ENCODE measurements around the gene NDFIP1. TPM values are rescaled to one million over a fixed set of nuclear protein-coding genes. Genes with fewer than 3 reads are reported as not detected.
"Not testable (repeated sequence)": the region's sequence is repeated elsewhere in the genome, so short reads cannot be mapped to it uniquely, and the experiment has no call there.

NDFIP1 gene
- total RNA-seq, 3 donors from 2014 or later, result 115 to 135 (median 117) TPM

GRCh38 chr5:142152384-142152732 is 43.8 kb downstream of the NDFIP1 start:
- Histone ChIP-seq H3K4me3 (no peak overlapping the region), H3K4me1 (no peaks in the 10 kb centered on the region), H3K27ac (no peak overlapping the region), H3K36me3 (peaks cover 1% of the 10 kb centered on the region), H3K9me3 (no peaks in the 10 kb centered on the region), H3K27me3 (no peaks in the 10 kb centered on the region)
- TF ChIP-seq POLR2A (IDR thresholded peaks at IDR 0.05) (no peak), CTCF (IDR thresholded peaks at IDR 0.05) (no peak), POLR2AphosphoS5 (IDR thresholded peaks at IDR 0.05) (no peak)
- DNase-seq (ENCODE audit: low spot score in 2 of 2), result no peak
- intact Hi-C loops (cut with DNase I; ENCODE audit: low total_unique reads), result no loop called here

GRCh38 chr5:142153674-142154448 is 45.3 kb downstream of the NDFIP1 start:
- H3K36me3 ChIP-seq, result no peaks in the 10 kb centered on the region
- TF ChIP-seq CTCF (IDR thresholded peaks at IDR 0.05) (no peak), POLR2AphosphoS5 (IDR thresholded peaks at IDR 0.05) (no peak), POLR2A (IDR thresholded peaks at IDR 0.05) (no peak)
- intact Hi-C loops (cut with DNase I; ENCODE audit: low total_unique reads), result no loop called here
- H3K27ac ChIP-seq, result no peak overlapping the region
- H3K9me3 ChIP-seq, result no peaks in the 10 kb centered on the region
- H3K4me1 ChIP-seq, result no peaks in the 10 kb centered on the region
- no peak for DNase-seq (ENCODE audit: low spot score in 2 of 2)
- H3K27me3 ChIP-seq, result no peaks in the 10 kb centered on the region
- no peak overlapping the region for H3K4me3 ChIP-seq

DNA sequence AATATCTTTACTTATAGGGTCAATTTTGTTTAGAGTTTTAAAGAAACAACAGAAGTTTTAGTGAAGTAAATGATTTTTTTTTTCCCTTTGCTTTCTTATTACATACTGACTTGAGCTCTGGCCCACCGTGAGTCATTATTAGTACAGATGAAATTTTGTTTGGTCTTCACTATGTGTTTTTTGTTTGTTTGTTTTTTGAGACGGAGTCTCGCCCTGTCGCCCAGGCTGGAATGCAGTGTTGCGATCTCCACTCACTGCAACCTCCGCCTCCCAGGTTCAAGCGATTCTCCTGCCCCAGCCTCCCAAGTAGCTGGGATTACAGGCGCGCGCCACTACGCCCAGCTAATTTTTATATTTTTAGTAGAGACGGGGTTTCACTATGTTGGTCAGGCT is 45.9 kb downstream of the NDFIP1 start:
- H3K4me1 ChIP-seq; H3K36me3 ChIP-seq; H3K4me3 ChIP-seq; intact Hi-C loops (cut with DNase I; ENCODE audit: low total_unique reads); H3K9me3 ChIP-seq; H3K27ac ChIP-seq; H3K27me3 ChIP-seq; DNase-seq (ENCODE audit: low spot score in 2 of 2): not testable (repeated sequence)

- H3K27me3 ChIP-seq, result no peaks in the 10 kb centered on the region
- no peaks in the 10 kb centered on the region for H3K36me3 ChIP-seq
- H3K4me3 ChIP-seq, result no peak overlapping the region
- H3K27ac ChIP-seq, result no peak overlapping the region
- intact Hi-C loops (cut with DNase I; ENCODE audit: low total_unique reads), result no loop called here
- H3K9me3 ChIP-seq, result no peaks in the 10 kb centered on the region
- H3K4me1 ChIP-seq, result no peaks in the 10 kb centered on the region
- no peak for DNase-seq (ENCODE audit: low spot score in 2 of 2)
- TF ChIP-seq POLR2A (IDR thresholded peaks at IDR 0.05) (no peak), CTCF (IDR thresholded peaks at IDR 0.05) (no peak), POLR2AphosphoS5 (IDR thresholded peaks at IDR 0.05) (no peak)
Observed at GRCh38 chr5:142156839-142157463, 48.4 kb downstream of the NDFIP1 start.

GRCh38 chr5:142159354-142159753 is 50.8 kb downstream of the NDFIP1 start:
- H3K36me3 ChIP-seq, result no peaks in the 10 kb centered on the region
- H3K27me3 ChIP-seq, result no peaks in the 10 kb centered on the region
- H3K4me3 ChIP-seq, result no peak overlapping the region
- no peaks in the 10 kb centered on the region for H3K4me1 ChIP-seq
- DNase-seq (ENCODE audit: low spot score in 2 of 2), result no peak
- no peaks in the 10 kb centered on the region for H3K9me3 ChIP-seq
- no peak overlapping the region for H3K27ac ChIP-seq
- TF ChIP-seq POLR2A (IDR thresholded peaks at IDR 0.05) (no peak), CTCF (IDR thresholded peaks at IDR 0.05) (no peak), POLR2AphosphoS5 (IDR thresholded peaks at IDR 0.05) (no peak)
- intact Hi-C loops (cut with DNase I; ENCODE audit: low total_unique reads), result no loop called here

Measured in breast epithelium (tissue), 4 donors.